ENCODE measurements around the gene NAV2. TPM values are rescaled to one million over a fixed set of nuclear protein-coding genes. Genes with fewer than 3 reads are reported as not detected.

The NAV2 gene
- total RNA-seq, 4 donors from 2014 or later, result 9.1 to 34.7 (median 22.2) TPM

DNA sequence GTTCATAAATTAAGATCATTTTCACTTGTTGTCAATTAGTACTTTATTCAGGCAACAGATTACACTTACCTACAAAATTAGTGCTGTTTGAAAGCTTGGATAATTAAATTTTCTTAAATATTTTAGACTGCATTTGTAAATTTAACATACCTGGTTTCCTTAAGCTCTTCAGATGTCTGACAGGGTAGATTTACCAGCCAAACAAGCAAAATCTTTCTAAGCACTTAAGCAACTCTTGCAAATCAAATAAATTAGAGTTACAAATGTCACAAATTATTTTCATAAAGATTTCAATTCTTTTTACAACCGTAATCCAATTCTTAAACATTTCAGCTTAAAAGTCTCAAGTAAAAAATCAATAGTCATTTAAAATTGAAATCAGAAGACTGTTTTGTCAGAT, 317.8 kb downstream of the NAV2 start:
- no peaks in the 10 kb centered on the region for H3K9me3 ChIP-seq
- H3K4me3 ChIP-seq, result no peak overlapping the region
- H3K27ac ChIP-seq, result no peak overlapping the region
- no peaks in the 10 kb centered on the region for H3K36me3 ChIP-seq
- H3K4me1 ChIP-seq, result peaks cover 25% of the 10 kb centered on the region
- H3K27me3 ChIP-seq, result no peaks in the 10 kb centered on the region
- WGBS, result 90% methylated on average over 1 of the region's 1 CpG
- no peak for DNase-seq (ENCODE audit: low spot score in 2 of 2)
- TF ChIP-seq EP300 (IDR thresholded peaks at IDR 0.05), result no peak

DNA sequence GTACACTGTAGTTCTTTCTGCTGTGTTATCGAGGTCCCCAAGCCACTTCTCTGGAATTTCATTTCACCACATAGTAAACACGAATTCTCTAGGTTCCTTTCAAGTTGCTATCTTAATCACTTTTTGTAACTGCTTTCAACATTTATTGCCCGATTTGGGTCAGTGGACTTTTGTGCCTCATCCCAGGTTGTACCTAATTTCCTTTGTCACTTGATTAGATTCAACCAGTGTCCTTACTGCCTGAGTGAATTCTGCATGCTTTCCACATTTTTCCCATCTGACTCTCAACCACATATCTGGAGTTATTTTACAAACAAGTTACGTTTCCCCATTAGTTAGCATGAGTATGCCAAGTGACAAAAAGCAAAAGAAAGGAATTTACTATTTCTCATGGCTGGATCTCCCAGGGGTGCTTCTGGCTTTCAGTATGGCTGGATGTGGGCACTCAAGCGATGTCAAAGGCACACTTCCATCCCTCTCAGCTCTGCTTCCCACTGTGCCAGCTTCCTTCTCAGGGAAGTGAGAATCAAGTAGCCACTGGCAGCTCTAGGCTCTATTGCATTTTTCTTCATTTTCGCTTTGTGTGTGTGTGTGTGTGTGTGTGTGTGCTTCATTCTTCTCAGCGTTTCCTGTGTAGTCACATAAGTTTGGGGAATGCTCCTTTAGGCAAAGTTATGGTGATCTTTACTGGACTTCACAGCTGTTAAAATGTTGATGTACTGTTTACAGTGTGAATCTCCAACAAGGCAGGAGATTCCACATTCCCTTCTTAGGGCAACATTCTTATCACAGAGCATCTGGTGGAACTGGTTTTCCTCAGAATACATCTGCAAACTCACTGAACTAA, 318.7 kb downstream of the NAV2 start:
- Histone ChIP-seq H3K4me3 (no peak overlapping the region), H3K36me3 (peaks cover 5% of the 10 kb centered on the region), H3K4me1 (peaks cover 25% of the 10 kb centered on the region), H3K9me3 (no peaks in the 10 kb centered on the region), H3K27ac (no peak overlapping the region), H3K27me3 (no peaks in the 10 kb centered on the region)
- whole genome bisulfite sequencing, result 49% methylated on average over 7 of the region's 7 CpGs
- TF ChIP-seq POLR2AphosphoS5 (IDR thresholded peaks at IDR 0.05) (no peak), EP300 (IDR thresholded peaks at IDR 0.05) (no peak), POLR2A (IDR thresholded peaks at IDR 0.05) (no peak)
- TF ChIP-seq, protein P1, sequence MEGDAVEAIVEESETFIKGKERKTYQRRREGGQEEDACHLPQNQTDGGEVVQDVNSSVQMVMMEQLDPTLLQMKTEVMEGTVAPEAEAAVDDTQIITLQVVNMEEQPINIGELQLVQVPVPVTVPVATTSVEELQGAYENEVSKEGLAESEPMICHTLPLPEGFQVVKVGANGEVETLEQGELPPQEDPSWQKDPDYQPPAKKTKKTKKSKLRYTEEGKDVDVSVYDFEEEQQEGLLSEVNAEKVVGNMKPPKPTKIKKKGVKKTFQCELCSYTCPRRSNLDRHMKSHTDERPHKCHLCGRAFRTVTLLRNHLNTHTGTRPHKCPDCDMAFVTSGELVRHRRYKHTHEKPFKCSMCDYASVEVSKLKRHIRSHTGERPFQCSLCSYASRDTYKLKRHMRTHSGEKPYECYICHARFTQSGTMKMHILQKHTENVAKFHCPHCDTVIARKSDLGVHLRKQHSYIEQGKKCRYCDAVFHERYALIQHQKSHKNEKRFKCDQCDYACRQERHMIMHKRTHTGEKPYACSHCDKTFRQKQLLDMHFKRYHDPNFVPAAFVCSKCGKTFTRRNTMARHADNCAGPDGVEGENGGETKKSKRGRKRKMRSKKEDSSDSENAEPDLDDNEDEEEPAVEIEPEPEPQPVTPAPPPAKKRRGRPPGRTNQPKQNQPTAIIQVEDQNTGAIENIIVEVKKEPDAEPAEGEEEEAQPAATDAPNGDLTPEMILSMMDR (IDR thresholded peaks at IDR 0.05), result no peak
- no peak for DNase-seq (ENCODE audit: low spot score in 2 of 2)

DNA sequence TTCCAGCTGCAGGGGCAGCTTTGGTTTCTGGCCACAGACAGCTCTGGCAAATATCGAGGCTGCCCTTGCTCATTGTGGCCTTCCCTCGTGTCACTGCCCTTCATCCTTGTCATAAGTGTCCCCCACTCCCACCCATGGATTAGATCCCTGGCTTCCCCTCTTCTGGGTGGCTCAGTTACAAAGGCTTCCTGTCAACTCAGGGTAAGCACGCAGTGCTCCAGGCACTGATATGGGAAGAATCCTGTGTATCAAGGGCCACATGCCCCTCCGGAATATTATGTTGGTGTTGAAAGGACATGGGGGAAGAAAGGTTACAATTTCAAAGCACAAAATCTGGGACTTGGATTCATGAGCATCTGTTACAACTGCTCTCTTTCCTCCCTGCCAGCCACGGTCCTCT, 319.5 kb downstream of the NAV2 start:
- WGBS, result 79% methylated on average over 5 of the region's 5 CpGs
- DNase-seq (ENCODE audit: low spot score in 2 of 2), result no peak
- Histone ChIP-seq H3K9me3 (no peaks in the 10 kb centered on the region), H3K27ac (no peak overlapping the region), H3K4me1 (peaks cover 19% of the 10 kb centered on the region), H3K27me3 (no peaks in the 10 kb centered on the region), H3K4me3 (no peak overlapping the region), H3K36me3 (peaks cover 6% of the 10 kb centered on the region)
- no peak for TF ChIP-seq POLR2A (IDR thresholded peaks at IDR 0.05)
- no peak for TF ChIP-seq EP300 (IDR thresholded peaks at IDR 0.05)
- TF ChIP-seq POLR2AphosphoS5 (IDR thresholded peaks at IDR 0.05), result no peak
- TF ChIP-seq, protein P1 (IDR thresholded peaks at IDR 0.05), result no peak

DNA sequence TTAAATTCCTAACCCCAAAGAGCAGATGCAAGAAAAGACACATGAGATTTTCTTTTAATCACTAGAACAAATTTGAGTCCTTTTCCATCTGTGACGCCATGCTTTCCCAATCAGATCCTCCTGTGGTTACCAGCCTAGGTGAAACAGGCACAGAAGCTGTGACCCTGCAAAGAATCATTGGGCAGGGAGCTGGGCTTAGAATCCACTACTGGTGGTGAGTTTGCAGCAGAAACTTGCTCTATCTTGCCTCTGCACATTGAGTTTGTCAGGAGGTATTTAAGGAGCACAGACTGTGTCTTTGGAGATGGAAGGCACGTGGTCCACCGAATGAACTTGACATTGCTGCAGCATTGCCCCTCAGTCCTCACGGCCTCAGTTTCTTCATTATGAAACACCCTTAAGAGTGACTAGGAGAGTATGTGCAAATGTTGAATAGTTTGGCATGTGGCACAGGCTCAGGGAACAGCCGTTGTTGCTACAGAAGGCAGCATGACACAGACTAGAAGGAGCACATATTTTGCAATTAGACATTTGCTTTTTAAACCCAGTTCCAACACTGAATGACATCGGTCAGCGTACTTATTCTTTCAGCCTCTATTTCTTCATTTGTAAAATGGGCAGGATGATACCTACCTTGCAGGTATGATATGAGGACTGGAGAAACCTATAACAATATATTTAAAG, 320.1 kb downstream of the NAV2 start:
- Histone ChIP-seq H3K27me3 (no peaks in the 10 kb centered on the region), H3K4me3 (no peak overlapping the region), H3K9me3 (no peaks in the 10 kb centered on the region), H3K36me3 (peaks cover 6% of the 10 kb centered on the region), H3K27ac (no peak overlapping the region), H3K4me1 (peaks cover 14% of the 10 kb centered on the region)
- no peak for DNase-seq (ENCODE audit: low spot score in 2 of 2)
- TF ChIP-seq, protein P1 (IDR thresholded peaks at IDR 0.05), result no peak
- TF ChIP-seq EP300 (IDR thresholded peaks at IDR 0.05) (no peak), POLR2A (IDR thresholded peaks at IDR 0.05) (no peak), POLR2AphosphoS5 (IDR thresholded peaks at IDR 0.05) (no peak)
- 70% methylated on average over 7 of the region's 7 CpGs for WGBS

DNA sequence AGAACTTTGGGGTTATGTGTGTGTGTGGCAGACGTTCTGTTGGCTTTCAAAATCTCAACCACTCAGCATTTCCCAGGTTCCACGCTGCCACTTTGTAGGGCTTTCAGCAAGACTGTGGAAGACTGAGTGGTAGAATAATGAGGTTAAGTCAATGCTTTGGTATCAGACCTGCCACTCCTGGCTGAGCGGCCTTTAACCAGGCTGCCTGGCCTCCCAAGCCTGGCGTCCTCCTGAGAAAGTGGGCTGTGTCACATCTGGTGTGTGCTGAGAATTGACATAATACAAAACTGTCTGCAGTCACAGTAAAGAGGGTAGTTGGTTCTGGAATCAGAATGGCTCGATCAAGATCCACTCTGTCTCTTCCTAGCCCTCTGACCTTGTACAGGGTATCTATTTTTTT, 321.2 kb downstream of the NAV2 start:
- no peak for DNase-seq (ENCODE audit: low spot score in 2 of 2)
- no peak overlapping the region for H3K4me3 ChIP-seq
- WGBS, result 76% methylated on average over 5 of the region's 5 CpGs
- H3K36me3 ChIP-seq, result peaks cover 15% of the 10 kb centered on the region
- H3K4me1 ChIP-seq, result peaks cover 14% of the 10 kb centered on the region
- H3K27me3 ChIP-seq, result no peaks in the 10 kb centered on the region
- no peak for TF ChIP-seq POLR2AphosphoS5 (IDR thresholded peaks at IDR 0.05)
- no peak for TF ChIP-seq EP300 (IDR thresholded peaks at IDR 0.05)
- TF ChIP-seq, protein P1 (IDR thresholded peaks at IDR 0.05), result no peak
- no peak for TF ChIP-seq POLR2A (IDR thresholded peaks at IDR 0.05)
- H3K9me3 ChIP-seq, result no peaks in the 10 kb centered on the region
- H3K27ac ChIP-seq, result no peak overlapping the region
